GM21526 (cell line): Measurements from ENCODE around the gene SLC38A6.
"Not testable (repeated sequence)": the region's sequence is repeated elsewhere in the genome, so short reads cannot be mapped to it uniquely, and the experiment has no call there.

Experiments used
- ATAC-seq: cut with Tn5 transposase; IDR thresholded peaks from one replicate; pipeline ENCODE4 v1.9.1; 2021; ENCODE audit warnings: moderate library complexity; ENCODE audit not compliant: unreplicated experiment, low FRiP score

Gene SLC38A6

GRCh38 chr14:61048640-61049039, 67.6 kb downstream of the SLC38A6 start:
- no peak for ATAC-seq

- no peak for ATAC-seq
These were observed 69.4 kb downstream of the SLC38A6 start for GRCh38 chr14:61050417-61050816.

GRCh38 chr14:61051051-61051450, 70.0 kb downstream of the SLC38A6 start:
- no peak for ATAC-seq

- no peak for ATAC-seq
These were observed 70.6 kb downstream of the SLC38A6 start for GRCh38 chr14:61051621-61052020.

GRCh38 chr14:61063461-61063860, 82.4 kb downstream of the SLC38A6 start:
- no peak for ATAC-seq

- no peak for ATAC-seq
These were observed 83.2 kb downstream of the SLC38A6 start for GRCh38 chr14:61064210-61064609.

- no peak for ATAC-seq
These were observed 83.8 kb downstream of the SLC38A6 start for GRCh38 chr14:61064856-61065255.

GRCh38 chr14:61065656-61066055, 84.6 kb downstream of the SLC38A6 start:
- ATAC-seq: no peak

GRCh38 chr14:61072442-61072841, 91.4 kb downstream of the SLC38A6 start:
- ATAC-seq: not testable (repeated sequence)

- ATAC-seq: no peak
These were observed 93.8 kb downstream of the SLC38A6 start for GRCh38 chr14:61074852-61075251.

- no peak for ATAC-seq
These were observed 95.5 kb downstream of the SLC38A6 start for GRCh38 chr14:61076556-61076955.

- no peak for ATAC-seq
These were observed 96.4 kb downstream of the SLC38A6 start for GRCh38 chr14:61077437-61077836.

- no peak for ATAC-seq
These were observed 97.1 kb downstream of the SLC38A6 start for GRCh38 chr14:61077951-61078720.

GRCh38 chr14:61080591-61081010, 99.6 kb downstream of the SLC38A6 start:
- peak; percentile 94 for ATAC-seq

GRCh38 chr14:61088081-61088480, 107.0 kb downstream of the SLC38A6 start:
- no peak for ATAC-seq

GRCh38 chr14:61089126-61089750, 108.2 kb downstream of the SLC38A6 start:
- no peak for ATAC-seq

- no peak for ATAC-seq
These were observed 109.6 kb downstream of the SLC38A6 start for GRCh38 chr14:61090432-61091216.

- no peak for ATAC-seq
These were observed 110.7 kb downstream of the SLC38A6 start for GRCh38 chr14:61091657-61092273.

- ATAC-seq: not testable (repeated sequence)
These were observed 117.1 kb downstream of the SLC38A6 start for GRCh38 chr14:61098096-61098495.

GRCh38 chr14:61098721-61099120, 117.7 kb downstream of the SLC38A6 start:
- ATAC-seq: no peak
